Measurements from ENCODE around the gene GAD2. TPM values are rescaled to one million over a fixed set of nuclear protein-coding genes. Genes with fewer than 3 reads are reported as not detected.

Gene GAD2
- total RNA-seq, 1 experiment from 2014 or later, result 2.7 TPM

DNA sequence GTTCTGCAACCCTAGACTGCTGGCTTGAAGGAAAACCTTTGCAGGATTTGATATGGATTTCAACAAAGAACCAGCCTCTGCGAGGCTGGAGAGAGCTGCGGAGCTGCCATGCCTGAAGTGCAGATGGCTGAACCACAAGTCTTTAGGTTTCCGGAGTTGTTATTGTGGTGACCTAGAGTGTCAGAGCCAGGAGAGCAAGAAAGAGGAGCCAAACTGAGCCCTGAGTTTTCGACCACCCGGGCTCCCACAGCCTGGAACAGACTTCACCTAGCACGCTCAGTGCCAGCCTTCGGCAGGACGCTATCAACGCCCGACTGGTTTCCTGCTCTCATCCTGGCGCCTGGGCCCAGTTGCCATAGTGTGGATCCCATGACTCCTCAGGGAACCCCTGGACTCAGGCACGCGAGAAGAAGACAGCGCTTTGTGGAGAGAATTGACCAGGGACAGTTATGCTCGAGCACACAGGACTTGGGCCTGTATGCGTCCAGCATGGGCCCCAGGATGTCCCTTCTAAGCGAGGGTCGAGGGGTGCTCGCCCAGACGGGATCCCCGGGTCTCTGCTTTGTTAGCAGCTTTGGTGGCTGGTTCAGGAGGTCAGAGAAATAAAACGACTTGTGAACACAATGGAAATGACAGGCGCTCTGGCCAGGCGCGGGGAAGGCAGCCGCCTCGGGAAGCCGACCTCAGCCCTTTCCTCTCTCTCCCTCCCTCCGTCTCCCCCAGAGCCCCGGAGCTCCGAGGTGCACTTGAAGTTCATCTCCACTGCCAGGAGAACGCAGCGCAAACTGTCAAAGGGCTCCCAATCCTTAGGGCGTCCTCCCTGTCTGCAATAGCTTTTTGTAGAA, 1.8 kb upstream of the GAD2 start:
- Histone ChIP-seq H3K4me3 (ENCODE audit: insufficient read depth, low read depth, low read length) (peak overlapping the region; percentile 51), H3K27me3 (ENCODE audit: control insufficient read depth, insufficient read depth, low read length) (peaks cover 93% of the 10 kb centered on the region), H3K36me3 (replicated peaks; ENCODE audit: control insufficient read depth, insufficient read depth, low read length) (no peaks in the 10 kb centered on the region)
- peak; percentile 63 for DNase-seq

- DNase-seq, result no peak
- Histone ChIP-seq H3K4me3 (ENCODE audit: insufficient read depth, low read depth, low read length) (peak overlapping the region; percentile 51), H3K36me3 (replicated peaks; ENCODE audit: control insufficient read depth, insufficient read depth, low read length) (no peaks in the 10 kb centered on the region), H3K27me3 (ENCODE audit: control insufficient read depth, insufficient read depth, low read length) (peaks cover 90% of the 10 kb centered on the region)
These were observed 1.1 kb upstream of the GAD2 start for GRCh38 chr10:26215396-26215934.

- DNase-seq, result peak; percentile 93
- peaks cover 84% of the 10 kb centered on the region for H3K27me3 ChIP-seq (ENCODE audit: control insufficient read depth, insufficient read depth, low read length)
- no peaks in the 10 kb centered on the region for H3K36me3 ChIP-seq (replicated peaks; ENCODE audit: control insufficient read depth, insufficient read depth, low read length)
- H3K4me3 ChIP-seq (ENCODE audit: insufficient read depth, low read depth, low read length), result peak overlapping the region; percentile 51
These were observed 514 bp upstream of the GAD2 start for GRCh38 chr10:26215935-26216584.

DNA sequence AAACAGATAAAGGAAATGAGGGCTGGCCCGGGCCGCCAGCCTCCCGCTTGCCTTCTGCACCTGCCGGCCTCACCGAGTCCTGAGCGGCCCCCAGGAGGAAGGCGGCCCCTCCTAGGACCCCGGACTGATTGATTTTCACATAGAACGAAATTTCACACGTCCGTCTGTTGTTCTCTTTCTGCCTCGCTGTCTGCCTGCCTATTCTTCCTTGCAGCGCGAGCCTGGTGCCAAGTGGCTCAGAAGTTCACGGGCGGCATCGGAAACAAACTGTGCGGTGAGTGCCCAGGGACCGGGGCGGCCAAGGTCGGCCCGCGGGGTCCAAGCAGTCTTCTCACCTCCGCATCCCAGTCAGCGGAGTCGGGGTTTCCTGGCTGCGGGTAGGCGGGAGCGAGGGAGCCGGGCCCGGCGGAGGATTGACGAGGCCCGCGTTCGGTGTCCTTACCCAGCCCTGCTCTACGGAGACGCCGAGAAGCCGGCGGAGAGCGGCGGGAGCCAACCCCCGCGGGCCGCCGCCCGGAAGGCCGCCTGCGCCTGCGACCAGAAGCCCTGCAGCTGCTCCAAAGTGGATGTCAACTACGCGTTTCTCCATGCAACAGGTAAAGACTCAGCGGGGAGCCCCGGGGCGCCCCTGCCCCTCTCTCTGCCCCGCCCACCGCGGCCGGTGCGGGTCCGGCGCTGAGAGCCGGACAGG, 967 bp downstream of the GAD2 start:
- peaks cover 76% of the 10 kb centered on the region for H3K27me3 ChIP-seq (ENCODE audit: control insufficient read depth, insufficient read depth, low read length)
- peak; percentile 88 for DNase-seq
- H3K4me3 ChIP-seq (ENCODE audit: insufficient read depth, low read depth, low read length), result peak overlapping the region; percentile 51

DNA sequence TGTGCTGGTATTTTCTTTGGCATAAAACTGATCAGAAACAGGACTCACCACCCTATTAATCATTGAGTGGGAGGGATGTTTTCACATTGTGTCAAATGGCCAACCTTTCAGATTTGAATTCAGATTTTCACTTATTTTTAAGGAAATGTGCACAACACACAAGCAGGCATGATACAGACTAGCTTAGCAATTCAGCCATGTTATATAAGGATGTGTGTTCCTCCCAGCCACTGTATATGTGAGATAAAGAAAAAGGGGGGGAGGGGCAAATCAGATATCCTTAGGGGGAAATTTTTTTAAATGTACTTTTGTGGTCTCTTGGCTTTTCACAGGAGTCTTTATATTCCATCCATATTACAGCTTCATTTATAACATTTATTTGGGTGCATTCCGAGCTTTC, 3.1 kb downstream of the GAD2 start:
- Histone ChIP-seq H3K36me3 (replicated peaks; ENCODE audit: control insufficient read depth, insufficient read depth, low read length) (no peaks in the 10 kb centered on the region), H3K4me3 (ENCODE audit: insufficient read depth, low read depth, low read length) (no peak overlapping the region), H3K27me3 (ENCODE audit: control insufficient read depth, insufficient read depth, low read length) (peaks cover 60% of the 10 kb centered on the region)
- DNase-seq, result no peak

More for the DNA sequence above, 967 bp downstream of the GAD2 start:
- H3K36me3 ChIP-seq (replicated peaks; ENCODE audit: control insufficient read depth, insufficient read depth, low read length), result no peaks in the 10 kb centered on the region

- no peak for DNase-seq
- Histone ChIP-seq H3K27me3 (ENCODE audit: control insufficient read depth, insufficient read depth, low read length) (peaks cover 47% of the 10 kb centered on the region), H3K4me3 (ENCODE audit: insufficient read depth, low read depth, low read length) (no peak overlapping the region), H3K36me3 (replicated peaks; ENCODE audit: control insufficient read depth, insufficient read depth, low read length) (no peaks in the 10 kb centered on the region)
These were observed 4.3 kb downstream of the GAD2 start for GRCh38 chr10:26220901-26221300.

- Histone ChIP-seq H3K36me3 (replicated peaks; ENCODE audit: control insufficient read depth, insufficient read depth, low read length) (no peaks in the 10 kb centered on the region), H3K4me3 (ENCODE audit: insufficient read depth, low read depth, low read length) (no peak overlapping the region), H3K27me3 (ENCODE audit: control insufficient read depth, insufficient read depth, low read length) (peaks cover 41% of the 10 kb centered on the region)
- DNase-seq, result peak; percentile 52
These were observed 5.0 kb downstream of the GAD2 start for GRCh38 chr10:26221541-26221940.

DNA sequence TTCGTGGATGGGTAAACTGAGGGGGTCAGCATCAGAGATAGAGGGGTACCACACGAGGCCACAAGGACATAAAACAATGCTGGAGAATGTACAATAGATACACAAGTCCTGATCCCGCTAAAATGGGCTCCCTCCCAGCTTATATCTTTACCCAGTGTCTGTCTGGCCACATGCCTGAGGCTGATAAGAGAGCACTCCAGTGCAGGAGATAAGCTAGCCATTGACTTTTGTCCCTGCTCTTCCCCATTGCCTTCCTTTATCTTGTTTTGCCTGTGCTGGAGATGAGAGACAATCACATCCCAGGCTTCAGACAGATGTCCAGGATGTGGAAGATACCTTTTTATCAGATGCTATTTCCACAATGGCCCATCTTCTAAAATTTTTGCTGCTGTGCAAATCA, 6.0 kb downstream of the GAD2 start:
- Histone ChIP-seq H3K36me3 (replicated peaks; ENCODE audit: control insufficient read depth, insufficient read depth, low read length) (no peaks in the 10 kb centered on the region), H3K4me3 (ENCODE audit: insufficient read depth, low read depth, low read length) (no peak overlapping the region), H3K27me3 (ENCODE audit: control insufficient read depth, insufficient read depth, low read length) (peaks cover 31% of the 10 kb centered on the region)
- DNase-seq, result no peak

- Histone ChIP-seq H3K36me3 (replicated peaks; ENCODE audit: control insufficient read depth, insufficient read depth, low read length) (no peaks in the 10 kb centered on the region), H3K4me3 (ENCODE audit: insufficient read depth, low read depth, low read length) (no peak overlapping the region), H3K27me3 (ENCODE audit: control insufficient read depth, insufficient read depth, low read length) (peaks cover 6% of the 10 kb centered on the region; the same call in 1 of the 2 replicates)
- no peak for DNase-seq
These were observed 8.7 kb downstream of the GAD2 start for GRCh38 chr10:26225322-26225721.

GRCh38 chr10:26227786-26228185, 11.2 kb downstream of the GAD2 start:
- Histone ChIP-seq H3K4me3 (ENCODE audit: insufficient read depth, low read depth, low read length) (no peak overlapping the region), H3K36me3 (replicated peaks; ENCODE audit: control insufficient read depth, insufficient read depth, low read length) (no peaks in the 10 kb centered on the region), H3K27me3 (ENCODE audit: control insufficient read depth, insufficient read depth, low read length) (no peaks in the 10 kb centered on the region)
- no peak for DNase-seq

GRCh38 chr10:26232174-26232573, 15.6 kb downstream of the GAD2 start:
- no peak for DNase-seq
- Histone ChIP-seq H3K27me3 (ENCODE audit: control insufficient read depth, insufficient read depth, low read length) (no peaks in the 10 kb centered on the region), H3K36me3 (replicated peaks; ENCODE audit: control insufficient read depth, insufficient read depth, low read length) (no peaks in the 10 kb centered on the region), H3K4me3 (ENCODE audit: insufficient read depth, low read depth, low read length) (no peak overlapping the region)

- Histone ChIP-seq H3K4me3 (ENCODE audit: insufficient read depth, low read depth, low read length) (no peak overlapping the region), H3K27me3 (ENCODE audit: control insufficient read depth, insufficient read depth, low read length) (no peaks in the 10 kb centered on the region; the same call in 1 of the 2 replicates), H3K36me3 (replicated peaks; ENCODE audit: control insufficient read depth, insufficient read depth, low read length) (no peaks in the 10 kb centered on the region)
- no peak for DNase-seq
These were observed 19.2 kb downstream of the GAD2 start for GRCh38 chr10:26235761-26236160.

- no peak overlapping the region for H3K4me3 ChIP-seq (ENCODE audit: insufficient read depth, low read depth, low read length)
- DNase-seq, result no peak
- no peaks in the 10 kb centered on the region for H3K36me3 ChIP-seq (replicated peaks; ENCODE audit: control insufficient read depth, insufficient read depth, low read length)
- no peaks in the 10 kb centered on the region; the same call in 1 of the 2 replicates for H3K27me3 ChIP-seq (ENCODE audit: control insufficient read depth, insufficient read depth, low read length)
These were observed 21.8 kb downstream of the GAD2 start for GRCh38 chr10:26238378-26238777.

DNA sequence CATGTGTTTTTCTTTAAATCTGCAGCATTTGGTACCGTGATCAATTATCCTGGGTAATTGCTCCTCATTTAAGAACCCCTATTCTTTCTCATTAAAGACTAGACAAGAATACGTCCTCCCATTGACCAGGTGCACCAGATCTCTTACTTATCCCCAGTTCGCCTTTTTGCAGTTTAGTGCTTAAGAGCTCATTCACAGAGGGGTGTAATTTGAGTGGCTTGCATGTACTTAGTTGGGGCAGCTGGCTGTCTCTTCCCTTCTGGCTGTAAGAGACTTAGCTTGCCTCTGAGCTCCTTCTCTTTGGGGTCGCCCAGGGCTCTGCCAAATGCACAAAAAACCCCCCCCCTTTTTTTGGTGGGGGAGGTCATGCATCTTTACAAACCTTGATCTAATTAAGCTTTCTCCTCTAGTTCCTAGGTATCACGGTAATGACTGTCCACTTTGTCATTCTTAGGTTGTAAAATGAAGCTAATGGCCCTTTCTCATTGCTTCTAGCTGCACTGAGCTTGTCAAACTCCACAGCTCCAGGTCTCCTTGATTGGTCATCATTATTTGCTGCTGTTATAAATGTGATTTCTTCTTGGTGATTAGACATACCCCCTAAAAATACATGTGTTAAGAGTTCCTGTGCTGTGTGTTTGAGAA, 26.3 kb downstream of the GAD2 start:
- no peak for DNase-seq
- Histone ChIP-seq H3K4me3 (ENCODE audit: insufficient read depth, low read depth, low read length) (no peak overlapping the region), H3K36me3 (replicated peaks; ENCODE audit: control insufficient read depth, insufficient read depth, low read length) (no peaks in the 10 kb centered on the region), H3K27me3 (ENCODE audit: control insufficient read depth, insufficient read depth, low read length) (no peaks in the 10 kb centered on the region; the same call in 1 of the 2 replicates)
